HG02973 (cell line): Measurements from ENCODE around the gene UBE2Z.
"Not testable (repeated sequence)": the region's sequence is repeated elsewhere in the genome, so short reads cannot be mapped to it uniquely, and the experiment has no call there.

Source experiments
- ATAC-seq: cut with Tn5 transposase; IDR thresholded peaks from one replicate; pipeline ENCODE4 v1.9.1; 2021; ENCODE audit warnings: moderate library complexity; ENCODE audit not compliant: unreplicated experiment

The UBE2Z gene

GRCh38 chr17:48908047-48908843 is at the start of gene UBE2Z:
UBE2Z (plus strand) TSS chr17:48908407; CDS start chr17:48908504, 97 bp downstream.
- ATAC-seq = peak; percentile 64

- no peak for ATAC-seq
These were observed 48.2 kb upstream of the UBE2Z start for GRCh38 chr17:48860034-48860433.

- no peak for ATAC-seq
These were observed 47.8 kb upstream of the UBE2Z start for GRCh38 chr17:48860456-48860855.

- ATAC-seq = no peak
These were observed 39.2 kb upstream of the UBE2Z start for GRCh38 chr17:48868916-48869500.

GRCh38 chr17:48869821-48870318 is 38.3 kb upstream of the UBE2Z start:
- ATAC-seq = no peak

- no peak for ATAC-seq
These were observed 37.1 kb upstream of the UBE2Z start for GRCh38 chr17:48871035-48871550.

- ATAC-seq = no peak
These were observed 36.5 kb upstream of the UBE2Z start for GRCh38 chr17:48871551-48872351.

GRCh38 chr17:48872409-48872808 is 35.8 kb upstream of the UBE2Z start:
- not testable (repeated sequence) for ATAC-seq

GRCh38 chr17:48873209-48873608 is 35.0 kb upstream of the UBE2Z start:
- no peak for ATAC-seq

- ATAC-seq = no peak
These were observed 34.3 kb upstream of the UBE2Z start for GRCh38 chr17:48873696-48874443.

GRCh38 chr17:48878920-48879898 is 29.0 kb upstream of the UBE2Z start:
- no peak for ATAC-seq

GRCh38 chr17:48882272-48882671 is 25.9 kb upstream of the UBE2Z start:
- no peak for ATAC-seq

GRCh38 chr17:48883171-48883570 is 25.0 kb upstream of the UBE2Z start:
- ATAC-seq = no peak

- no peak for ATAC-seq
These were observed 18.1 kb upstream of the UBE2Z start for GRCh38 chr17:48890086-48890485.

- no peak for ATAC-seq
These were observed 15.1 kb upstream of the UBE2Z start for GRCh38 chr17:48892940-48893645.

- ATAC-seq = no peak
These were observed 14.3 kb upstream of the UBE2Z start for GRCh38 chr17:48893646-48894508.

GRCh38 chr17:48894886-48895285 is 13.3 kb upstream of the UBE2Z start:
- no peak for ATAC-seq

GRCh38 chr17:48901241-48901640 is 7.0 kb upstream of the UBE2Z start:
- ATAC-seq = no peak
